Stimulated activated naive CD4-positive, alpha-beta T cell treated with Interleukin-2 at 50 U/mL for 16 hours (primary cell): ENCODE data around the gene C14orf93.
"Not testable (repeated sequence)": the region's sequence is repeated elsewhere in the genome, so short reads cannot be mapped to it uniquely, and the experiment has no call there.

Source experiments
- DNase-seq: peaks from one replicate; lab custom pipeline; 2025; lab: John Stamatoyannopoulos, UW

Gene C14orf93

DNA sequence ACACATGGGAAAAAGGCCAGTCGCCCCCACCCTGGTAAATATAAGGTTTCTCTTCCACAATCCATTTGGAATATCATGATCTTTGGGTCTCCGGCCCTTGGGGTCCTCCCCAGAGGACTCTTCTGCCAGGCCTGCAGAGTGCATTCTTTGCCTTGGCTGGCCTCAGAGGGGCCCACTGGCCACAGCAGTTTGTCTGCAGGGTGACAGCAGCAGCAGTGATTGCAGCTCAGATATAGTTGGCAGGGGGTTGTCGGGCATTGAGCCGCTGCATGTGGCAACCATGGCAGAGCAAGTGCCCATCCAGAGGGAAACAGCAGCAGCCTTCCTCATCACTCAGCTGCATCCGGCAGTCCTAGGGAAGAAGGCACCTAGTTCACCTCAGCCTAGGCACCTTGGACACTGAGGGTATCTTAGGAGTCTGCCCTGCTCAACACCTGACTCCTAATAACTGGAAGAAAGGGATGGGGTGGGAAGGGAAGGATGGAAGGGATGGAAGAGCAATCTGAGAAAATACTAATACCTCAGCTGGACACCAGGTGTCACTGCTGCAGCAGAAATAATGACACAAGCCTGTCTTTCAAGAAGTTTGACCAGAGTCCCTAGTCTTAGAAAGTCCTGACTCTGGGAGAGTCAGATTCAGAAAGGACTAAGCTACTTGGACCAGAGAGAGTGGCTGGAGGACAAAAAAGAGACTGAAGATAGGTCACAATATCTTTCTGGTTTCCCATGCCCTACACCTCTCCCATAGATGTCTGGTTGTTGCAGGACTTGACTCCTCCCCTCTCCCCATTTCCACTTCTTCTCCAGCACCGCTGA lies 36.5 kb downstream of the C14orf93 start:
- no peak for DNase-seq

DNA sequence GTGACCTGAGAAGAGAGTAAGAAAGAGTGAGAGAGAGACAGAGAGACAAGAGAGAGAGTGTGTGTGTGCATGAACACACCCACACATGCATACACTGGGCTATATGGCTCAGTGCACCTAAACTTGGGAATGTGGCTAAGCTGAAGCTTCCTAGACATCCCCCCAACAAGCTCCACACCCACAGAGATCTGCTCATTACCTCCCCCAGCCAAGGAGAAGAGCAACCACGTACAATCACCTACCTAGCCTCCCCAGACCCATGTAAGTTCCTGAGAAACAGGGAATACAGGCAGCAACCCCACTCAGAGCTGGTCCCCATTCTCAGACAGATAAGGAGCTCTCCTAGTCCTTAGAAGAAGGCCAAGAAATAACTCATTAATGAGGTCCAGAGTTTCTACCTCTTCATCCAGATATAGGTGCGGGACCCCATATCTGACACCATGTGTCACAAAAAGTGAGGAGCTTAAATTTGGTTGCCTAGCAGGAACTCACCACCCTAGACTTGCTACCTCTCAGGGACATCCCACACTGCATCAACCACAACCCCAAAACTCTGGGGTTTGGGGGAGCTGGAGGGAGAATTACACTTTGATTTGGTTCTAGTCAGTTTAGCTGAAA lies 37.5 kb downstream of the C14orf93 start:
- DNase-seq = no peak

DNA sequence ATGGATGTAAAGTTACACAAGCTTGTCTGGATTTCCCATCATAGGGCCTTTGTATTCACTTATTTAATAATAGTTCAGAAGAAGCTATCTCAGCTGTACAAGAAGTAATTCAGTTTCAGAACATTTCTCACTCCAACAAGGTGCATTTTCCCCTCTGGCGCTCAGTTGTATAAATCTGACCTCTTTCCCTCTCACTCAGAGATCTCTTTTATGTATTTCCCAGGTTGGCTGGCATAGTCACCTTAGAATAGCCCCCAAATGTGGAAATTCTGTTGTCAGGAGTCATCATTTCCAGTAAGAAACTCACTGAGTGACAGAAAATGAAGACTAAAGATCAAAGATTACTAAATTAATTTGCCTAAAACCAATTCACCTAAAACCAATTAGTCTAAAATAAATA lies 38.8 kb downstream of the C14orf93 start:
- DNase-seq = no peak

GRCh38 chr14:22966783-22967269 lies 43.1 kb downstream of the C14orf93 start:
- DNase-seq = no peak

- DNase-seq = not testable (repeated sequence)
Measured at GRCh38 chr14:22965916-22966782, 43.8 kb downstream of the C14orf93 start.

GRCh38 chr14:22962061-22962676 lies 47.8 kb downstream of the C14orf93 start:
- no peak for DNase-seq

- DNase-seq = no peak
Measured at GRCh38 chr14:22955702-22956569, 54.0 kb downstream of the C14orf93 start.

- no peak for DNase-seq
Measured at GRCh38 chr14:22952418-22952817, 57.5 kb downstream of the C14orf93 start.

- DNase-seq = not testable (repeated sequence)
Measured at GRCh38 chr14:22951795-22952194, 58.1 kb downstream of the C14orf93 start.

GRCh38 chr14:22945642-22946041 lies 64.3 kb downstream of the C14orf93 start:
- DNase-seq = no peak

- no peak for DNase-seq
Measured at GRCh38 chr14:22939684-22940083, 70.3 kb downstream of the C14orf93 start.
